Natural killer cell (primary cell): Measurements from ENCODE around the gene SPTB. TPM values are rescaled to one million over a fixed set of nuclear protein-coding genes. Genes with fewer than 3 reads are reported as not detected.

Source experiments
- ATAC-seq, 3 donors: fragments of 150-1000 bp in 2 of 3; fragments of 200-7000 bp in 1 of 3; cut with Tn5 transposase; 1 replicate in 1 of 3; 2 replicates in 2 of 3; pipeline ENCODE4 v1.10.0; 2021; ENCODE audit warnings: mild to moderate bottlenecking in 2 of 3, moderate library complexity in 2 of 3
- DNase-seq, 2 donors: peaks; one replicate each; pipeline versions ENCODE4 v3.0.0 to v3.0.0-alpha.2; 2013 to 2021; ENCODE audit warnings: mixed read lengths in 1 of 2
- H3K27ac ChIP-seq: one replicate; pipeline ENCODE4 v1.5.1; 2013; ENCODE audit warnings: mild to moderate bottlenecking, low read length
- H3K27me3 ChIP-seq: one replicate; pipeline ENCODE4 v1.6.1; 2013; ENCODE audit warnings: low read length; ENCODE audit not compliant: control insufficient read depth, insufficient read depth
- H3K36me3 ChIP-seq: one replicate; pipeline ENCODE4 v1.6.1; 2013; ENCODE audit warnings: low read length; ENCODE audit not compliant: control insufficient read depth, insufficient read depth
- H3K4me1 ChIP-seq: one replicate; pipeline ENCODE4 v1.6.1; 2013; ENCODE audit warnings: low read length; ENCODE audit not compliant: control insufficient read depth, insufficient read depth
- H3K4me3 ChIP-seq: one replicate; pipeline ENCODE4 v1.5.1; 2013; ENCODE audit warnings: low read length
- H3K9me3 ChIP-seq: one replicate; pipeline ENCODE4 v1.6.1; 2013; ENCODE audit warnings: low read length; ENCODE audit not compliant: control insufficient read depth, insufficient read depth
- H3K27ac Mint-ChIP-seq, 2 donors: one replicate each; pipeline ENCODE4 v1.8.0; 2022; ENCODE audit warnings: mild to moderate bottlenecking in 2 of 2, mixed read lengths in 2 of 2, moderate library complexity in 1 of 2
- H3K27me3 Mint-ChIP-seq, 2 donors: one replicate each; pipeline ENCODE4 v1.8.0; 2022; ENCODE audit warnings: low read depth in 2 of 2, mixed read lengths in 2 of 2
- H3K36me3 Mint-ChIP-seq: one replicate; pipeline ENCODE4 v1.8.0; 2022; ENCODE audit warnings: mixed read lengths
- H3K4me1 Mint-ChIP-seq, 2 donors: one replicate each; pipeline ENCODE4 v1.8.0; 2022; ENCODE audit warnings: mixed read lengths in 2 of 2
- H3K4me3 Mint-ChIP-seq: one replicate; pipeline ENCODE4 v1.8.0; 2022; ENCODE audit warnings: mild to moderate bottlenecking, moderate library complexity, mixed read lengths
- H3K9me3 Mint-ChIP-seq, 2 donors: one replicate each; pipeline ENCODE4 v1.8.0; 2022; ENCODE audit warnings: mixed read lengths in 2 of 2
- CTCF ChIP-seq: fragments of 200-600 bp; IDR thresholded peaks from one replicate; pipeline ENCODE4 v1.8.0; 2022; ENCODE audit warnings: antibody characterized with exemption
- WGBS: methylation state at CpG from one replicate; pipeline ENCODE4 v1.1.7; 2013; ENCODE audit warnings: missing lambda C conversion rate; ENCODE audit not compliant: insufficient coverage; 5-methylcytosine and 5-hydroxymethylcytosine counted together
- intact Hi-C: fragments of 100-400 bp; cut with micrococcal nuclease; formaldehyde crosslinking; loops from one replicate; pipeline ENCODE4 v1.14.2; 2022
- total RNA-seq, 4 donors: library from RNA; stranded (reverse); fragments of 120-200 nt in 1 of 4; gene quantifications; one replicate each; pipeline versions ENCODE4 v1.2.3 to v1.2.4, GENCODE V29; 2013 to 2022

SPTB gene
- total RNA-seq, 3 donors from 2014 or later (not counting 1 experiment from before 2014, with no cell fraction given), result 0.07 to 0.59 (median 0.13) TPM

DNA sequence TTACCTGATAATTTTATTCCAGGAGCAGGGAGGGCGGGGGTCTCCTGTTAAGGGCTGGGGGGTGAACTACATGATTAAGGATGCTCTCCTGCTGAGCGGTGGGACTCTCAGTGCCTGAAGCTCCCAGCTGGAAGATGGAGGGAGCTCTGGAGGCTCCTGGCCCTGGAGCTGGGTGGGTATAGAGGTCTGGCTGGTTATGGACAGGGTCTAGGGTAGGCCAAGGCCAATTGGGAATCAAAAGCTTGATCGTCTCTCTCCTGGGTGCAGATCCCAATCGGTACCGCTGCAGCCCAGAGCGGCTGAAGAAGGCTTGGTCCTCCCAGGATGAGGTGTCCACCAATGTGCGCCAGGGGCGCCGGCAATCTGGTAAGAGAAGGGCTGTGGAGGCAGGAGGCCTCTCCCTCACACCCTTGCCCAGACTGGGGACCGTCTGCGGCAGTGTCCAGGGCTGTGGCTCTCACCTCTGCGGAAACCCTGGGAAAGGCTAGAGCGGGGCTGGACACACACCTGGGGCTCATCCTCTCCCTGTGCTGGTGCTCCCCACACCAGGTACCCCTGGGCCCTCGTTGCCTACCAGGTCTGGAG, 147.1 kb downstream of the SPTB start:
- no peak overlapping the region for H3K27ac ChIP-seq
- Mint-ChIP-seq H3K9me3 (no peaks in the 10 kb centered on the region), H3K4me3 (no peak overlapping the region), H3K36me3 (no peaks in the 10 kb centered on the region), H3K27me3 (no peaks in the 10 kb centered on the region), H3K27ac (peak overlapping the region; percentile 63 to 72), H3K4me1 (peaks cover 60 to 64% of the 10 kb centered on the region in 2 donors)
- H3K4me1 ChIP-seq, result peaks cover 91% of the 10 kb centered on the region
- H3K9me3 ChIP-seq, result no peaks in the 10 kb centered on the region
- peaks cover 70% of the 10 kb centered on the region for H3K36me3 ChIP-seq
- 91% methylated on average over 14 of the region's 14 CpGs for WGBS
- DNase-seq (no peak), ATAC-seq (no peak)
- intact Hi-C loops, result no loop called here
- H3K4me3 ChIP-seq, result no peak overlapping the region
- H3K27me3 ChIP-seq, result no peaks in the 10 kb centered on the region
- no peak for TF ChIP-seq CTCF

- no peak overlapping the region for H3K4me3 Mint-ChIP-seq
- Histone ChIP-seq H3K4me1 (peaks cover 91% of the 10 kb centered on the region), H3K4me3 (no peak overlapping the region), H3K27ac (no peak overlapping the region), H3K36me3 (peaks cover 67% of the 10 kb centered on the region), H3K9me3 (no peaks in the 10 kb centered on the region), H3K27me3 (no peaks in the 10 kb centered on the region)
- intact Hi-C loops, result no loop called here
- no peak overlapping the region for H3K27ac Mint-ChIP-seq
- no peaks in the 10 kb centered on the region for H3K9me3 Mint-ChIP-seq
- H3K36me3 Mint-ChIP-seq, result no peaks in the 10 kb centered on the region
- no peak for TF ChIP-seq CTCF
- 90% methylated on average over 4 of the region's 4 CpGs for WGBS
- ATAC-seq, result no peak
- no peak for DNase-seq
- H3K27me3 Mint-ChIP-seq, result no peaks in the 10 kb centered on the region
- H3K4me1 Mint-ChIP-seq, result peaks cover 63 to 70% of the 10 kb centered on the region in 2 donors
Measured at GRCh38 chr14:64732066-64732465, 147.6 kb downstream of the SPTB start.

DNA sequence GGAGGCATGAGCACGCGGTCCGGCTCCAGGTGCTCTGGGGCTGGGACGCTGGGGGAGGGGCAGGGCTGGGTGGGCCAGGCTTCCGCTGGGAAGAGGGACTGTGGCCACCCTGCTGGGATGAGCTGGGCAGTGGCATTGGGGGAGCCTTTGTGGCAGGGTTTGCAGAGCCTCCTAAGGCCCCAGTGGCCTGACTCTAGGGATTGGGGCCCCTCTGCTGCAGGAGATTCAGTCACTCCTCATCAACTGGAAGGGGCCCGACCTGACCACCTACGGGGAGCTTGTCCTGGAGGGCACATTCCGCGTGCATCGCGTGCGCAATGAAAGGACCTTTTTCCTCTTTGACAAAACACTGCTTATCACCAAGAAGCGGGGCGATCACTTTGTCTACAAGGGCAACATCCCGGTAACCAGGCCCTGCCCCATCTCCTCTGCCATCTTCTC, 148.5 kb downstream of the SPTB start:
- peaks cover 58% of the 10 kb centered on the region for H3K36me3 ChIP-seq
- intact Hi-C loops, result no loop called here
- H3K4me3 ChIP-seq, result no peak overlapping the region
- no peak for TF ChIP-seq CTCF
- Mint-ChIP-seq H3K27ac (peak overlapping the region; percentile 42 to 69), H3K9me3 (no peaks in the 10 kb centered on the region), H3K4me3 (no peak overlapping the region), H3K36me3 (no peaks in the 10 kb centered on the region), H3K4me1 (peaks cover 71 to 79% of the 10 kb centered on the region in 2 donors), H3K27me3 (no peaks in the 10 kb centered on the region)
- 97% methylated on average over 15 of the region's 15 CpGs for WGBS
- no peaks in the 10 kb centered on the region for H3K9me3 ChIP-seq
- peaks cover 91% of the 10 kb centered on the region for H3K4me1 ChIP-seq
- DNase-seq, result no peak
- H3K27me3 ChIP-seq, result no peaks in the 10 kb centered on the region
- no peak for ATAC-seq
- H3K27ac ChIP-seq, result no peak overlapping the region

- no peak for ATAC-seq
- no peak for DNase-seq
- peaks cover 72 to 80% of the 10 kb centered on the region in 2 donors for H3K4me1 Mint-ChIP-seq
- Histone ChIP-seq H3K9me3 (no peaks in the 10 kb centered on the region), H3K4me3 (no peak overlapping the region), H3K4me1 (peaks cover 91% of the 10 kb centered on the region), H3K27ac (no peak overlapping the region), H3K36me3 (peaks cover 55% of the 10 kb centered on the region), H3K27me3 (no peaks in the 10 kb centered on the region)
- no peaks in the 10 kb centered on the region for H3K27me3 Mint-ChIP-seq
- TF ChIP-seq CTCF, result no peak
- no peaks in the 10 kb centered on the region for H3K9me3 Mint-ChIP-seq
- peak overlapping the region; percentile 76 to 86 for H3K27ac Mint-ChIP-seq
- H3K36me3 Mint-ChIP-seq, result no peaks in the 10 kb centered on the region
- WGBS, result 93% methylated on average over 12 of the region's 12 CpGs
- intact Hi-C loops, result no loop called here
- peak overlapping the region; percentile 26 for H3K4me3 Mint-ChIP-seq
Measured at GRCh38 chr14:64730681-64731080, 149.0 kb downstream of the SPTB start.
